ENCODE data around the gene CNRIP1.

CNRIP1 gene

GRCh38 chr2:68253219-68254068 is 66.3 kb downstream of the CNRIP1 start:
- Histone ChIP-seq H3K27me3 (ENCODE audit: insufficient read depth, low read depth, severe bottlenecking) (no peaks in the 10 kb centered on the region), H3K27ac (peak overlapping the region; percentile 98), H3K4me3 (ENCODE audit: low read depth, low read length) (peak overlapping the region; percentile 97), H3K36me3 (peaks cover 19% of the 10 kb centered on the region), H3K9me3 (ENCODE audit: severe bottlenecking) (no peaks in the 10 kb centered on the region)
- no peak for DNase-seq
- TF ChIP-seq CTCF (IDR thresholded peaks at IDR 0.05; ENCODE audit: low read depth, low read length): no peak

- peak; percentile 98 for DNase-seq
- H3K27me3 ChIP-seq (ENCODE audit: insufficient read depth, low read depth, severe bottlenecking): no peaks in the 10 kb centered on the region
- no peak for TF ChIP-seq CTCF (IDR thresholded peaks at IDR 0.05; ENCODE audit: low read depth, low read length)
- peak within 1 kb of the TSS; percentile 97 for H3K4me3 ChIP-seq (ENCODE audit: low read depth, low read length)
- H3K9me3 ChIP-seq (ENCODE audit: severe bottlenecking): no peaks in the 10 kb centered on the region
- H3K27ac ChIP-seq: peak within 1 kb of the TSS; percentile 98
- peaks cover 26% of the 10 kb centered on the region for H3K36me3 ChIP-seq
These were observed 67.1 kb downstream of the CNRIP1 start, which contains the start of gene PPP3R1 for GRCh38 chr2:68252400-68253218. PPP3R1 (minus strand) TSS chr2:68252532; CDS start chr2:68252127, 405 bp downstream.

- Histone ChIP-seq H3K4me3 (ENCODE audit: low read depth, low read length) (peak overlapping the region; percentile 93), H3K27ac (peak overlapping the region; percentile 98), H3K27me3 (ENCODE audit: insufficient read depth, low read depth, severe bottlenecking) (no peaks in the 10 kb centered on the region), H3K9me3 (ENCODE audit: severe bottlenecking) (no peaks in the 10 kb centered on the region), H3K36me3 (peaks cover 31% of the 10 kb centered on the region)
- DNase-seq: no peak
- no peak for TF ChIP-seq CTCF (IDR thresholded peaks at IDR 0.05; ENCODE audit: low read depth, low read length)
These were observed 67.8 kb downstream of the CNRIP1 start for GRCh38 chr2:68251855-68252399.

GRCh38 chr2:68251187-68251854 is 68.4 kb downstream of the CNRIP1 start:
- peak overlapping the region; percentile 93 for H3K4me3 ChIP-seq (ENCODE audit: low read depth, low read length)
- peak; percentile 82 for DNase-seq
- no peaks in the 10 kb centered on the region for H3K9me3 ChIP-seq (ENCODE audit: severe bottlenecking)
- H3K27ac ChIP-seq: peak overlapping the region; percentile 98
- peaks cover 31% of the 10 kb centered on the region for H3K36me3 ChIP-seq
- no peaks in the 10 kb centered on the region for H3K27me3 ChIP-seq (ENCODE audit: insufficient read depth, low read depth, severe bottlenecking)
- peak; percentile 78 for TF ChIP-seq CTCF (IDR thresholded peaks at IDR 0.05; ENCODE audit: low read depth, low read length)

- Histone ChIP-seq H3K4me3 (ENCODE audit: low read depth, low read length) (peak overlapping the region; percentile 93), H3K36me3 (peaks cover 31% of the 10 kb centered on the region), H3K27me3 (ENCODE audit: insufficient read depth, low read depth, severe bottlenecking) (no peaks in the 10 kb centered on the region), H3K27ac (peak overlapping the region; percentile 98), H3K9me3 (ENCODE audit: severe bottlenecking) (no peaks in the 10 kb centered on the region)
- no peak for TF ChIP-seq CTCF (IDR thresholded peaks at IDR 0.05; ENCODE audit: low read depth, low read length)
- DNase-seq: no peak
These were observed 69.0 kb downstream of the CNRIP1 start for GRCh38 chr2:68250652-68251186.

Data from WERI-Rb-1 (cell line).